ENCODE measurements around the gene TRIOBP. TPM values are rescaled to one million over a fixed set of nuclear protein-coding genes. Genes with fewer than 3 reads are reported as not detected.

Gene TRIOBP
- total RNA-seq, 2 experiments from 2014 or later, result 40.9 to 42.7 TPM

GRCh38 chr22:37742376-37743171 is 45.7 kb downstream of the TRIOBP start:
- H3K9me3 Mint-ChIP-seq, result no peaks in the 10 kb centered on the region
- POLR2A ChIA-PET, result interaction anchor here (0.7 kb wide), 1 partner anchor 136 kb away, joined by 3 read pairs; no protein-coding TSS in a partner anchor
- H3K4me3 Mint-ChIP-seq, result no peak overlapping the region
- CTCF ChIA-PET, result no interaction called here
- no peak overlapping the region for H3K27ac Mint-ChIP-seq
- no peak for DNase-seq
- no peaks in the 10 kb centered on the region for H3K27me3 Mint-ChIP-seq
- peaks cover 12% of the 10 kb centered on the region for H3K36me3 Mint-ChIP-seq (ENCODE audit: low read depth)
- H3K4me1 Mint-ChIP-seq, result peaks cover 30% of the 10 kb centered on the region

- CTCF ChIA-PET, result interaction anchor here (1.2 kb wide), 1 partner anchor 138 kb away, joined by 3 read pairs; no protein-coding TSS in a partner anchor
- H3K4me3 Mint-ChIP-seq, result peak overlapping the region; percentile 95
- no peaks in the 10 kb centered on the region for H3K27me3 Mint-ChIP-seq
- POLR2A ChIA-PET, result interaction anchor here (1.2 kb wide), 1 partner anchor 8 kb away, joined by 3 read pairs; no protein-coding TSS in a partner anchor
- H3K9me3 Mint-ChIP-seq, result no peaks in the 10 kb centered on the region
- DNase-seq, result no peak
- H3K4me1 Mint-ChIP-seq, result peaks cover 47% of the 10 kb centered on the region
- peaks cover 12% of the 10 kb centered on the region for H3K36me3 Mint-ChIP-seq (ENCODE audit: low read depth)
- H3K27ac Mint-ChIP-seq, result no peak overlapping the region
These were observed 47.7 kb downstream of the TRIOBP start for GRCh38 chr22:37744589-37744988.

GRCh38 chr22:37745548-37746365 is 48.9 kb downstream of the TRIOBP start:
- peak overlapping the region; percentile 81 for H3K27ac Mint-ChIP-seq
- ChIA-PET POLR2A (interaction anchor here (1.2 kb wide), 1 partner anchor 9 kb away, joined by 3 read pairs; no protein-coding TSS in a partner anchor), CTCF (no interaction called here)
- H3K27me3 Mint-ChIP-seq, result no peaks in the 10 kb centered on the region
- peak; percentile 91 for DNase-seq
- no peaks in the 10 kb centered on the region for H3K9me3 Mint-ChIP-seq
- H3K36me3 Mint-ChIP-seq (ENCODE audit: low read depth), result peaks cover 12% of the 10 kb centered on the region
- peak overlapping the region; percentile 95 for H3K4me3 Mint-ChIP-seq
- H3K4me1 Mint-ChIP-seq, result peaks cover 53% of the 10 kb centered on the region

GRCh38 chr22:37746366-37747079 is 49.7 kb downstream of the TRIOBP start:
- H3K36me3 Mint-ChIP-seq (ENCODE audit: low read depth), result peaks cover 12% of the 10 kb centered on the region
- DNase-seq, result no peak
- peak overlapping the region; percentile 95 for H3K4me3 Mint-ChIP-seq
- CTCF ChIA-PET, result no interaction called here
- POLR2A ChIA-PET, result interaction anchor here (1.0 to 1.8 kb wide), 6 partner anchors 9 to 114 kb away, joined by 3 to 8 read pairs (median 4); no protein-coding TSS in a partner anchor
- peaks cover 53% of the 10 kb centered on the region for H3K4me1 Mint-ChIP-seq
- H3K27ac Mint-ChIP-seq, result peak overlapping the region; percentile 83
- no peaks in the 10 kb centered on the region for H3K9me3 Mint-ChIP-seq
- H3K27me3 Mint-ChIP-seq, result no peaks in the 10 kb centered on the region

GRCh38 chr22:37747080-37747714 is 50.3 kb downstream of the TRIOBP start:
- Mint-ChIP-seq H3K27me3 (no peaks in the 10 kb centered on the region), H3K27ac (peak overlapping the region; percentile 83), H3K36me3 (ENCODE audit: low read depth) (peaks cover 12% of the 10 kb centered on the region), H3K4me1 (peaks cover 53% of the 10 kb centered on the region), H3K9me3 (no peaks in the 10 kb centered on the region), H3K4me3 (peak overlapping the region; percentile 89)
- ChIA-PET CTCF (interaction anchor here (1.0 kb wide), 1 partner anchor 138 kb away, joined by 3 read pairs; no protein-coding TSS in a partner anchor), POLR2A (interaction anchor here (1.0 to 1.8 kb wide), 6 partner anchors 9 to 115 kb away, joined by 3 to 8 read pairs (median 4); no protein-coding TSS in a partner anchor)
- DNase-seq, result no peak

- H3K27ac Mint-ChIP-seq, result peak overlapping the region; percentile 28
- H3K4me1 Mint-ChIP-seq, result peaks cover 50% of the 10 kb centered on the region
- no peaks in the 10 kb centered on the region for H3K9me3 Mint-ChIP-seq
- ChIA-PET POLR2A (interaction anchor here (1.0 to 1.8 kb wide), 6 partner anchors 8 to 116 kb away, joined by 3 to 8 read pairs (median 4); no protein-coding TSS in a partner anchor), CTCF (interaction anchor here (1.0 kb wide), 1 partner anchor 138 kb away, joined by 3 read pairs; no protein-coding TSS in a partner anchor)
- no peaks in the 10 kb centered on the region for H3K27me3 Mint-ChIP-seq
- peaks cover 12% of the 10 kb centered on the region for H3K36me3 Mint-ChIP-seq (ENCODE audit: low read depth)
- DNase-seq, result no peak
- peak overlapping the region; percentile 57 for H3K4me3 Mint-ChIP-seq
These were observed 50.9 kb downstream of the TRIOBP start for GRCh38 chr22:37747715-37748100.

GRCh38 chr22:37748659-37749058 is 51.8 kb downstream of the TRIOBP start:
- H3K4me1 Mint-ChIP-seq, result peaks cover 43% of the 10 kb centered on the region
- no peak for DNase-seq
- ChIA-PET CTCF (interaction anchor here (0.6 to 0.7 kb wide), 2 partner anchors 115 to 169 kb away, joined by 3 to 4 read pairs; partner anchors contain the start of gene LGALS2), POLR2A (interaction anchor here (0.8 to 1.8 kb wide), 2 partner anchors 11 to 27 kb away, joined by 3 to 8 read pairs; no protein-coding TSS in a partner anchor)
- no peaks in the 10 kb centered on the region for H3K27me3 Mint-ChIP-seq
- no peak overlapping the region for H3K4me3 Mint-ChIP-seq
- no peak overlapping the region for H3K27ac Mint-ChIP-seq
- no peaks in the 10 kb centered on the region for H3K9me3 Mint-ChIP-seq
- H3K36me3 Mint-ChIP-seq (ENCODE audit: low read depth), result peaks cover 8% of the 10 kb centered on the region

GRCh38 chr22:37749226-37749625 is 52.4 kb downstream of the TRIOBP start:
- CTCF ChIA-PET, result no interaction called here

GRCh38 chr22:37749831-37750595 is 53.2 kb downstream of the TRIOBP start:
- H3K4me3 Mint-ChIP-seq, result no peak overlapping the region
- peaks cover 36% of the 10 kb centered on the region for H3K4me1 Mint-ChIP-seq
- ChIA-PET CTCF (no interaction called here), POLR2A (no interaction called here)
- no peaks in the 10 kb centered on the region for H3K9me3 Mint-ChIP-seq
- no peak for DNase-seq
- no peaks in the 10 kb centered on the region for H3K27me3 Mint-ChIP-seq
- H3K27ac Mint-ChIP-seq, result no peak overlapping the region
- H3K36me3 Mint-ChIP-seq (ENCODE audit: low read depth), result peaks cover 10% of the 10 kb centered on the region

More at GRCh38 chr22:37749226-37749625, 52.4 kb downstream of the TRIOBP start:
- Mint-ChIP-seq H3K4me1 (peaks cover 41% of the 10 kb centered on the region), H3K36me3 (ENCODE audit: low read depth) (peaks cover 8% of the 10 kb centered on the region), H3K27me3 (no peaks in the 10 kb centered on the region), H3K9me3 (no peaks in the 10 kb centered on the region), H3K4me3 (no peak overlapping the region), H3K27ac (no peak overlapping the region)
- no peak for DNase-seq
- POLR2A ChIA-PET, result interaction anchor here (0.8 kb wide), 1 partner anchor 27 kb away, joined by 3 read pairs; no protein-coding TSS in a partner anchor

GRCh38 chr22:37750596-37751162 is 53.8 kb downstream of the TRIOBP start:
- ChIA-PET POLR2A (no interaction called here), CTCF (no interaction called here)
- Mint-ChIP-seq H3K36me3 (ENCODE audit: low read depth) (peaks cover 12% of the 10 kb centered on the region), H3K4me3 (no peak overlapping the region), H3K27ac (no peak overlapping the region), H3K9me3 (no peaks in the 10 kb centered on the region), H3K27me3 (no peaks in the 10 kb centered on the region), H3K4me1 (peaks cover 30% of the 10 kb centered on the region)
- DNase-seq, result no peak

- Mint-ChIP-seq H3K27ac (no peak overlapping the region), H3K4me3 (no peak overlapping the region), H3K36me3 (ENCODE audit: low read depth) (peaks cover 18% of the 10 kb centered on the region), H3K9me3 (no peaks in the 10 kb centered on the region), H3K4me1 (peaks cover 30% of the 10 kb centered on the region), H3K27me3 (no peaks in the 10 kb centered on the region)
- ChIA-PET CTCF (interaction anchor here (0.5 kb wide), 1 partner anchor 144 kb away, joined by 4 read pairs; no protein-coding TSS in a partner anchor), POLR2A (no interaction called here)
- DNase-seq, result no peak
These were observed 54.8 kb downstream of the TRIOBP start for GRCh38 chr22:37751449-37752188.
